ENCODE data around the gene BANP.
"Not testable (repeated sequence)": the region's sequence is repeated elsewhere in the genome, so short reads cannot be mapped to it uniquely, and the experiment has no call there.

The BANP gene

DNA sequence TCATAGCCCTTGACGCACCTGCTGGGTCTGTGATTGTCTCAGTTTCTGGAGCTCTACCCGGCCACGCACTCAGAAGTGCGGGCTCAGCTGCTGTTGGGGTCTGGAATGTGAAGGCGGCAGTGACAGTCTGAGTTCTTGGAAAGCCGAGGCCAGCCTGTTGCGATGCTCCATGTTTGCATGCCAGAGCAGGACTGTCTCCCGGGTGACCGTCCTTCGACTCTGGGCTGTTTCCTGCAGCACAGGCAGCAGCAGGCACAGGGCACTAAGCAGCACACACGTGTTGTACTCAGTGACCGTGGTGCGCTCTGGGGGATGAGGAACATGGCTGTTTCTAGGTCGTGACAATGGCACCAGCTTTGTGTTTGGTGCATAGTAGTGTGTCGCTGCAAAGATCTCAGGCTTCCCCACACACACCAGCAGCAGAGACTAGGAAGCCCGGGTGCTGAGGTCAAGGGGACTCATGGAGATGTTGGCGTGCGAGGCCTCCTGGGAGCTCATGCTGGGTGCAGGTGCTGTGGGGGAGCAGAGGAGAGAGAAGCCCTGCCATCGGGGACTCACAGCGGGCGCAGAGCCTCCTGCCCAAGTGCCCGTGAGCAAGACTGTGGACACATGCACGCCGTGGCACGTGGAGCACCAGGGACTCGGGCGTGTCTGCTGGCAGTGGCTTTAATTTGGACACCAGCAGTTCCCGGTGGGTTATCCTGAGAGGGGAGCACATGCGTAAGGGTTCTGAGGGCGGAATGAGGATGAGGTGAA lies 84.8 kb downstream of the BANP start:
- H3K4me3 ChIP-seq (ENCODE audit: low read depth, low read length); H3K27ac ChIP-seq (ENCODE audit: low read depth, low read length); H3K79me2 ChIP-seq (ENCODE audit: control insufficient read depth, insufficient read depth, low read length, unreplicated experiment); H3K27me3 ChIP-seq (ENCODE audit: insufficient read depth, low read length); H2AFZ ChIP-seq (ENCODE audit: low read length, unreplicated experiment); H3K36me3 ChIP-seq (ENCODE audit: insufficient read depth, low read length); H3K4me1 ChIP-seq (ENCODE audit: control insufficient read depth, insufficient read depth, low read length, unreplicated experiment): not testable (repeated sequence)

DNA sequence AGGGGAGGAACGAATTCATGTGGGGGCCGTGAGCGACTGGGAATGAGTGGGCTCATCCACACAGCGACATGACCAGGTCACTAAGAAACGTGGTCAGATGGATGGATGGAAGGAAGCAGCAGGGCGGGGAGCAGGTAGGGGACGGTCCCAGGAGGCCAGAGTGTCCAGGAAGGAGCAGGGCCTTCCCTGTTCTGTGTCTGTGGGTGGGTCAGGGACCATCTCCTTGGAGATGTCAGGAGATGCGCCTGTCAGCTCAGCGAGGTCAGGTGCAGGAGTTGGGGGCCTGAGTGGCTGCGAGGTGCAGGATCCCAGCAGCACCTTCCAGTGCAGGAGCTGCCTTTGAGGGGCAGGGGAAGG lies 85.4 kb downstream of the BANP start:
- not testable (repeated sequence) for H3K4me3 ChIP-seq (ENCODE audit: low read depth, low read length); H2AFZ ChIP-seq (ENCODE audit: low read length, unreplicated experiment); H3K36me3 ChIP-seq (ENCODE audit: insufficient read depth, low read length); H3K79me2 ChIP-seq (ENCODE audit: control insufficient read depth, insufficient read depth, low read length, unreplicated experiment); H3K4me1 ChIP-seq (ENCODE audit: control insufficient read depth, insufficient read depth, low read length, unreplicated experiment); H3K27me3 ChIP-seq (ENCODE audit: insufficient read depth, low read length); H3K27ac ChIP-seq (ENCODE audit: low read depth, low read length)

DNA sequence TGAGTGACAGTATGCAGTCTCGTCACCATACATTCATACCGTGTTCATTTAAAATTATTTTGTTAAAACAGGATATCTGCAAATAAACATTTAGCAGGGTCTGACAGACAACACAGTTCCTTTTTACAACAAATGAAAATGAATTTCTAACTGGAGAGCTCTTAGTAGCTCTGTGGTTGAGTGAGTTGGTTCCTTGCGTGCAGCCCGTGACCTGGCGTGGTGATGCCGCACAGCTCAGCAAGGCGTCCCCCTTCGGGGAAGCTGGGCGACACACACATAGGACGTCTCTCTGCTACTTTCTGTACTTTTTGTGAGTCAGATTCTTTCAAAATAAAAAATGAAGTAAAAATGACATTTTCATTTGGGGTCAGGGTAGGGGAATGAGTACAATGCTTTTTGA lies 86.1 kb downstream of the BANP start:
- not testable (repeated sequence) for H3K27ac ChIP-seq (ENCODE audit: low read depth, low read length); H3K4me3 ChIP-seq (ENCODE audit: low read depth, low read length); H3K79me2 ChIP-seq (ENCODE audit: control insufficient read depth, insufficient read depth, low read length, unreplicated experiment); H3K27me3 ChIP-seq (ENCODE audit: insufficient read depth, low read length); H3K4me1 ChIP-seq (ENCODE audit: control insufficient read depth, insufficient read depth, low read length, unreplicated experiment); H2AFZ ChIP-seq (ENCODE audit: low read length, unreplicated experiment); H3K36me3 ChIP-seq (ENCODE audit: insufficient read depth, low read length)

DNA sequence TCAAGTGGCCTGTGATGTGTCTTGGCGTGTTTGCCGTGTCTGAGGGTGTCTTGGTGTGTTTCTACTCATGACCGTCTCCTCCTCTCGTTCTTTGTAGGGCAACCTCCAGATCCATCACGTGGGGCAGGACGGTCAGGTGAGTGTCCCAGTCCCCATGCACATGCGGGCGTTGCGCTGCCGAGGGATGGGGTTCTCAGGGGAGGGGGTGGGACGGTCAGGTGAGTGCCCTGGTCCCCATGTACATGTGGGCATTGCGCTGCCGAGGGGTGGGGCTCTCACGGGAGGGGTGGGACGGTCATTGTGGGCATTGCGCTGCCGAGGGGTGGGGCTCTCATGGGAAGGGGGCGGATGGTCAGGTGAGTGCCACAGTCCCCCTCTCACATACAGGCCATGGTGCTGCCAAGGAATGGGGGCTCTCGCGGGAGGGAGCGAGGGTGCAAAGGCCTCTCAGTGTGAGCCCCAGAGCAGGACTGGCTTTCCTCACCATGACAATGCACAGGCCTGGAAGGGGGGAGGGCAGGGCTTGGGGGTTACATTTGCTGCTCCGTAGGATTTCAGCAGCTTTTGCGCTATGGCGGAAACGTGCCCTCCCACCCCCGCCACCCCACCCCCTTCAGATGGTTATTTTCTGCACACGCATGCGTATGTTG lies 86.8 kb downstream of the BANP start:
- not testable (repeated sequence) for H3K4me3 ChIP-seq (ENCODE audit: low read depth, low read length); H3K4me1 ChIP-seq (ENCODE audit: control insufficient read depth, insufficient read depth, low read length, unreplicated experiment); H2AFZ ChIP-seq (ENCODE audit: low read length, unreplicated experiment); H3K79me2 ChIP-seq (ENCODE audit: control insufficient read depth, insufficient read depth, low read length, unreplicated experiment); H3K36me3 ChIP-seq (ENCODE audit: insufficient read depth, low read length); H3K27ac ChIP-seq (ENCODE audit: low read depth, low read length); H3K27me3 ChIP-seq (ENCODE audit: insufficient read depth, low read length)

DNA sequence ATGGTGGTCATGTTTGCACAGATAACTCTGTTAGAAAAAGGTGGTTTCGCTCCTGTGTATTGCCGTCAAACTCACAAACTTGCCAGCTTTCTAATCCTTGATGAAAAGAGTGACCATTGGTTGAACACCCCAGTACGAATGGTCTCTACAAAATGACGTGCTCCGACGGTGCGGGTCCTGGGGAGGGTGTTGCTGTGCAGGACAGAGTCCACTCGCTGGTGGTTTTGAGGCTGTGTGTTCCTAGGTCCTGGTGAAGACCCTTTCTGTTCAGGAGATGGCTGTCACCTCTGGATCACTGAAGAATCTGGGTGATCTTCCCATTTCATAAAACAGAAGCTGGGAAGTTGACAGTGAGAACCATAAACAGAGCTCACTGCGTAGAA lies 87.3 kb downstream of the BANP start:
- not testable (repeated sequence) for H3K79me2 ChIP-seq (ENCODE audit: control insufficient read depth, insufficient read depth, low read length, unreplicated experiment); H3K36me3 ChIP-seq (ENCODE audit: insufficient read depth, low read length); H2AFZ ChIP-seq (ENCODE audit: low read length, unreplicated experiment); H3K4me3 ChIP-seq (ENCODE audit: low read depth, low read length); H3K27ac ChIP-seq (ENCODE audit: low read depth, low read length); H3K4me1 ChIP-seq (ENCODE audit: control insufficient read depth, insufficient read depth, low read length, unreplicated experiment); H3K27me3 ChIP-seq (ENCODE audit: insufficient read depth, low read length)

DNA sequence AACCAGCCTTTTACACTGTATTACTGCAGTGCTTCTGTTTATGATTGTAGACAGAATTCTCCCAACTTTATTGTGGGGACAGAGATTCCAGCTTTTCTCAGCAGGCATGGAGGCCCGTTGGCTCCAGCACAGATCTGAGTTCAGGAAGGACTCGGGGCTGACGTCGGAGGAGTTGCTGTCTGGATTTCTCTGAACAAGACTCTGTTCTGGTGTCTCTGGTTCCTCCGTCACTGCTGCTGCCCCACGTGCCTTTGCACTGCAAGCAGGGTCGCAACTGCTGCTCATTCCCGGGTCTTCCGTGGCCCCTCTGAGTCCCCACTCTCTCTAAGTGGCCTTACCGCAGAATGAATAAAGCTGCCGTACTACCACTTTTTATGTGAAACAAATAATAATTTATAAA lies 88.4 kb downstream of the BANP start:
- H3K36me3 ChIP-seq (ENCODE audit: insufficient read depth, low read length): no peaks in the 10 kb centered on the region
- no peaks in the 10 kb centered on the region for H3K4me1 ChIP-seq (ENCODE audit: control insufficient read depth, insufficient read depth, low read length, unreplicated experiment)
- H2AFZ ChIP-seq (ENCODE audit: low read length, unreplicated experiment): no peak overlapping the region
- no peak overlapping the region for H3K27ac ChIP-seq (ENCODE audit: low read depth, low read length)
- no peaks in the 10 kb centered on the region for H3K79me2 ChIP-seq (ENCODE audit: control insufficient read depth, insufficient read depth, low read length, unreplicated experiment)
- H3K4me3 ChIP-seq (ENCODE audit: low read depth, low read length): no peak overlapping the region
- no peaks in the 10 kb centered on the region for H3K27me3 ChIP-seq (ENCODE audit: insufficient read depth, low read length)

DNA sequence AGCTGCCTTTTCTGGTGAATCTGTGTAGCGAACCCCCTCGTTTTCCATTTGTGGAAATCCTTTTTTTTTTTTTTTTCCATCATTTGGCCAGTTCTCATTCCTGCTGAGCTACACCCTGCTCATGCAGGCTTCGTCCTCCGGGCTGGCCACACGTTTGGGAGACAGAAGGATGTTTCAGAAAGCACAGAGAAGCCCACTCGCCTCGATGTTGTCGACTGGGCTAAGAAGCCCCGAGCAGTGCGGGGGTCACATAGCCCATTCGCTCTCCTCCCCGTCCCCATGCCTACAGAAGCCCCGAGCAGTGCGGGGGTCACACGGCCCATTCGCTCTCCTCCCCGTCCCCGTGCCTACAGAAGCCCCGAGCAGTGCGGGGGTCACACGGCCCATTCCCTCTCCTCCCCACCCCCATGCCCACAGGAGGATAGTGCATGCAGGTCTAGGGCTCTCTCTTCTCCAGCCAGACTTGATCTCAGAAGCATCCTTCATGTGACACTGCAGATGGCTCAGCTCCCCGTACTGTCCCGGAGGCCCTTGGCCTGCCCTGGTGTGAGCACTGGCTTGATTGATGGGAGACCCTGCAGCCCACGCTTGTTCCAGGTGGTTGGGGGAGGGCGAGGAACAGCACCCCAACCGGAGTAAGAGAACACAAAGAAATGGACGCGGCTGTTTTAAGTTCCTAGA lies 89.1 kb downstream of the BANP start:
- H3K36me3 ChIP-seq (ENCODE audit: insufficient read depth, low read length); H3K27ac ChIP-seq (ENCODE audit: low read depth, low read length); H3K79me2 ChIP-seq (ENCODE audit: control insufficient read depth, insufficient read depth, low read length, unreplicated experiment); H3K4me3 ChIP-seq (ENCODE audit: low read depth, low read length); H3K27me3 ChIP-seq (ENCODE audit: insufficient read depth, low read length); H2AFZ ChIP-seq (ENCODE audit: low read length, unreplicated experiment); H3K4me1 ChIP-seq (ENCODE audit: control insufficient read depth, insufficient read depth, low read length, unreplicated experiment): not testable (repeated sequence)

DNA sequence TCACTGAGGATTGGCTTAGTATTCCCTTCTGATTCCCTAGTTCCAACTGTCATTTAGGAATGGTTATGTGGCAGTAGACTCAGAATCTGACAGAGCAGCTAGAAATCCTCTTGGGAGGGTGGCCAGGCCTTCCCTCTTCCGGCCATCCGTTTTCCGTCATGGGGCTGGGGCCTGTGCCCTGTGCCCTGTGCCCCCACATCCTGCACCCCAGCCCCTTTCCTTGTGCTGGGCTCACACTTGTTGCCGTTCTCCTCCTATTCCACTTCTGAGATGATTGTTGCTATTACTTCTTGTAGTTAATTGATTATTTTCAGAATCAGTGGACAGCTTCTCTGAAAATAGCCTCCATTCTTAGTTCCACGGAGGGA lies 89.6 kb downstream of the BANP start:
- not testable (repeated sequence) for H3K27ac ChIP-seq (ENCODE audit: low read depth, low read length); H2AFZ ChIP-seq (ENCODE audit: low read length, unreplicated experiment); H3K4me1 ChIP-seq (ENCODE audit: control insufficient read depth, insufficient read depth, low read length, unreplicated experiment); H3K4me3 ChIP-seq (ENCODE audit: low read depth, low read length); H3K27me3 ChIP-seq (ENCODE audit: insufficient read depth, low read length); H3K36me3 ChIP-seq (ENCODE audit: insufficient read depth, low read length); H3K79me2 ChIP-seq (ENCODE audit: control insufficient read depth, insufficient read depth, low read length, unreplicated experiment)

DNA sequence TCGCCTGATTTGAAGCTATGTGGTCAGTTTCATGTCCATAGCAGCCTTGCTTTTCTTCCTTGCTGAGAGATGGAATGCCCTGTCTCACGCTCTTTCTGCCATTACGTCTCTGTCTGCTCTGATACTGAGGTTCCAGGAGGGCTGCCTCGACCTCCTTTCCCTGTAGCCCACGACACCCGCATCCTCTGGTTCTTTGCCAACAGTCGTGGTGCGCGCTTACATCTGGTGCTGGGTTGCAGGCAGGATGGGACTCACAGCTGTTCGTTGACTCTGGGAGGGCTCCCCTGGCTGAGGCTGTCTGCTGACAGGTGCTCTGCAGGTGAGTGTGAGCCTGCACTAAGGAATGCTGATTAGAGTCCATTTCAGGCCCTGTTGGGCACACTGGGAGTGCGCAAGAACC lies 90.3 kb downstream of the BANP start:
- not testable (repeated sequence) for H2AFZ ChIP-seq (ENCODE audit: low read length, unreplicated experiment); H3K27ac ChIP-seq (ENCODE audit: low read depth, low read length); H3K4me3 ChIP-seq (ENCODE audit: low read depth, low read length); H3K4me1 ChIP-seq (ENCODE audit: control insufficient read depth, insufficient read depth, low read length, unreplicated experiment); H3K79me2 ChIP-seq (ENCODE audit: control insufficient read depth, insufficient read depth, low read length, unreplicated experiment); H3K36me3 ChIP-seq (ENCODE audit: insufficient read depth, low read length); H3K27me3 ChIP-seq (ENCODE audit: insufficient read depth, low read length)

DNA sequence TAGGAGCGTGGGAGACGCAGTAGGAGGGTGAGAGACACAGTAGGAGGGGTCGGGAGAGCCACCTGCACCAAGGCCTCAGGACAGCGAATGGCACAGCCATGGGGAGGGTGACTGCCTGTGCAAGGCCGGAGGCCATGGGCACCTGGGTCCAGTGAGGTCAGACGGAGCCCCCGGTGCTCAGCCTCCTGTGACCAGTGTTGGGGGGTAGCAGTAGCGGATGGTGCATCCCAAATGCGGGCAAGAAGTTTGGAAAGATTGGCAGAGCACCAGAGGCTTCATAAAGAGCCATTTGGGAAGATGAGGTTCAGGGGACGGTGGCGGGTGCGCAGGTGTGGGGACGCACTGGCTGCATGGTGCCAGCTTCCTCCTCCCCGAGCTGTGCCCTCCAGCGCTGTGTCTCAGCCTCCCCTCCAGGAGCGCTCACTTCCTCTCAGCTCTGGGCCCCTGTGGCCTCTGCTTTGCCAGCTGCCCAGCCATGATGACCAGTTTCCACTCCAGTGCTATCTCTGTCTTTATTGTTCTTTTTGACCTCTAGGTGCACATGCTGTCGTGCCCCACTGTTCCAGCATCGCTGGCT lies 90.8 kb downstream of the BANP start:
- not testable (repeated sequence) for H3K79me2 ChIP-seq (ENCODE audit: control insufficient read depth, insufficient read depth, low read length, unreplicated experiment); H3K27ac ChIP-seq (ENCODE audit: low read depth, low read length); H3K36me3 ChIP-seq (ENCODE audit: insufficient read depth, low read length)

More for the DNA sequence above, 90.8 kb downstream of the BANP start:
- H3K4me1 ChIP-seq (ENCODE audit: control insufficient read depth, insufficient read depth, low read length, unreplicated experiment); H3K4me3 ChIP-seq (ENCODE audit: low read depth, low read length); H2AFZ ChIP-seq (ENCODE audit: low read length, unreplicated experiment); H3K27me3 ChIP-seq (ENCODE audit: insufficient read depth, low read length): not testable (repeated sequence)
